ENCODE results near the gene LRRC46. TPM values are rescaled to one million over a fixed set of nuclear protein-coding genes. Genes with fewer than 3 reads are reported as not detected.
A peak's percentile ranks its signal among the peaks of the same experiment; 100 is the strongest.

LRRC46 gene
- total RNA-seq, 1 experiment from 2014 or later: 1.2 TPM

DNA sequence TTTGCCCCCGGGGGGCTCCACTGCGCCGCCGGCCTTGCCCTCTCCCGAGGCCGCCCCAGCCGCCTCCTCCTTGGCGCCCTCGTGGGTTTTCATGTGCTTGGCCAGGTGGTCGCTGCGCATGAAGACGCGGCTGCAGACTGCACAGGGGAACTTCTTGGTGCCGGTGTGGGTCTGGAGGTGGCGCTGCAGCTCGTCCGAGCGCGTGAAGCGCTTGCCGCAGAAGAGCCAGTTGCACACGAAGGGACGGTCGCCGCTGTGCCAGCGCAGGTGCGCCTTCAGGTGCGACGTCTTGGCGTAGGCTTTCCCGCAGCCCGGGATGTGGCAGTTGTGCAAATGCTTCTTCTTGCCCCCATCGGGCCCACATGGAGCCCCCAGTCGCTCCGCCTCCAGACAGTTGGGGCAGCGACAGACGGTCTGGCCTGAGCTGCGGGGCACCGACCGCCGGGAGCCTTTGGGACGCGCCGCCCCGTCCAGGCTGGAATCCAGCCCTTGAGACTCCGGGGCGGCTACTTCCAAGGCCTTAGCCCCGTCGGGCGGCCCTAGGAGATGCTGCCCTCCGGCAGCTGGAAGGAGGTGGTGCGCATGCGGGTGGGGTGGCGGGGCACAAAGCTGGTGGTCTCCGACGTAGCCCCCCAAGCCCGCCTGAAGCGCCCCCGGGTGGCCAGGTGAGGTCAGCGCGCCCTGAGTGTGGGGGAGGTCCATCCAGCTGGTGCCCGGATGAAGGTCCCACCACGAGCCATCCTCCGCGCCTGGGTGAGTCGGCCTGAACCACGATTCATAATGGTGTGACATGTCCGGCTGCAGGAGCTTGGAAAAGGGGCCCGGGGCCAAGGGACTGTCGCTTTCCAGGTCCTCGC, 16.1 kb downstream of the LRRC46 start:
- ChIA-PET CTCF (interaction anchor here (0.6 to 18.5 kb wide), 7 partner anchors 11 to 123 kb away, joined by 3 to 523 read pairs (median 3); partner anchors contain the start of gene SP2), POLR2A (interaction anchor here (0.7 to 1.2 kb wide), 3 partner anchors 42 to 276 kb away, joined by 3 read pairs; partner anchors contain the start of gene SP2)
- peaks cover 22% of the 10 kb centered on the region for H3K4me1 Mint-ChIP-seq (ENCODE audit: insufficient read depth, unreplicated experiment)
- no peaks in the 10 kb centered on the region for H3K36me3 Mint-ChIP-seq (ENCODE audit: insufficient read depth, unreplicated experiment)
- peak; percentile 37 for TF ChIP-seq CTCF (IDR thresholded peaks at IDR 0.05; ENCODE audit: unreplicated experiment)
- no peaks in the 10 kb centered on the region for H3K9me3 Mint-ChIP-seq (ENCODE audit: unreplicated experiment)
- H3K27me3 Mint-ChIP-seq (ENCODE audit: insufficient read depth, unreplicated experiment): peaks cover 8% of the 10 kb centered on the region
- no peak overlapping the region for H3K4me3 Mint-ChIP-seq (ENCODE audit: unreplicated experiment)
- H3K27ac Mint-ChIP-seq (ENCODE audit: low read depth, unreplicated experiment): no peak overlapping the region
- no TSS peak for BruUV-seq (replicated peaks)
- intact Hi-C loops (cut with micrococcal nuclease): no loop called here
- DNase-seq (ENCODE audit: unreplicated experiment): no peak

GRCh38 chr17:47848198-47848513, 16.7 kb downstream of the LRRC46 start:
- intact Hi-C loops (cut with micrococcal nuclease): no loop called here
- POLR2A ChIA-PET: interaction anchor here (0.6 to 3.4 kb wide), 3 partner anchors 41 to 57 kb away, joined by 3 to 23 read pairs (median 3); partner anchors contain the start of gene SP2
- no TSS peak for BruUV-seq (replicated peaks)

GRCh38 chr17:47850373-47850691, 18.9 kb downstream of the LRRC46 start:
- Mint-ChIP-seq H3K27ac (ENCODE audit: low read depth, unreplicated experiment) (peak overlapping the region; percentile 78), H3K9me3 (ENCODE audit: unreplicated experiment) (no peaks in the 10 kb centered on the region), H3K4me1 (ENCODE audit: insufficient read depth, unreplicated experiment) (peaks cover 15% of the 10 kb centered on the region), H3K27me3 (ENCODE audit: insufficient read depth, unreplicated experiment) (peaks cover 36% of the 10 kb centered on the region), H3K4me3 (ENCODE audit: unreplicated experiment) (peak overlapping the region; percentile 82), H3K36me3 (ENCODE audit: insufficient read depth, unreplicated experiment) (no peaks in the 10 kb centered on the region)
- BruUV-seq (replicated peaks): no TSS peak
- ChIA-PET POLR2A (interaction anchor here (0.9 to 3.4 kb wide), 8 partner anchors 10 to 200 kb away, joined by 3 to 23 read pairs (median 10); partner anchors contain the start of genes CDK5RAP3, LRRC46, MRPL10 and SCRN2), CTCF (interaction anchor here (0.8 to 18.5 kb wide), 12 partner anchors 9 to 168 kb away, joined by 3 to 523 read pairs (median 6); partner anchors contain the start of genes CDK5RAP3, SCRN2 and SP2)
- intact Hi-C loops (cut with micrococcal nuclease): no loop called here
- TF ChIP-seq CTCF (IDR thresholded peaks at IDR 0.05; ENCODE audit: unreplicated experiment): no peak
- no peak for DNase-seq (ENCODE audit: unreplicated experiment)

More at GRCh38 chr17:47848198-47848513, 16.7 kb downstream of the LRRC46 start:
- CTCF ChIA-PET: interaction anchor here (0.6 to 18.5 kb wide), 8 partner anchors 10 to 170 kb away, joined by 3 to 523 read pairs (median 4); partner anchors contain the start of gene SP2
- Mint-ChIP-seq H3K27me3 (ENCODE audit: insufficient read depth, unreplicated experiment) (peaks cover 14% of the 10 kb centered on the region), H3K4me3 (ENCODE audit: unreplicated experiment) (no peak overlapping the region), H3K36me3 (ENCODE audit: insufficient read depth, unreplicated experiment) (no peaks in the 10 kb centered on the region), H3K4me1 (ENCODE audit: insufficient read depth, unreplicated experiment) (peaks cover 18% of the 10 kb centered on the region), H3K27ac (ENCODE audit: low read depth, unreplicated experiment) (no peak overlapping the region), H3K9me3 (ENCODE audit: unreplicated experiment) (no peaks in the 10 kb centered on the region)
- DNase-seq (ENCODE audit: unreplicated experiment): no peak
- TF ChIP-seq CTCF (IDR thresholded peaks at IDR 0.05; ENCODE audit: unreplicated experiment): no peak

Data from MCF 10A (cell line).